Esophagus (tissue), 2 donors: Measurements from ENCODE around the gene SLC12A2. TPM values are rescaled to one million over a fixed set of nuclear protein-coding genes. Genes with fewer than 3 reads are reported as not detected.

Source experiments
- H3K27ac ChIP-seq, 2 donors: one replicate each; pipeline ENCODE4 v1.5.1; 2013; ENCODE audit warnings: low read depth in 2 of 2, mild to moderate bottlenecking in 2 of 2, inconsistent platforms in 1 of 2, low read length in 1 of 2, moderate library complexity in 1 of 2
- H3K27me3 ChIP-seq, 2 donors: one replicate each; pipeline ENCODE4 v1.6.1; 2013; ENCODE audit warnings: low read length in 2 of 2, control low read depth in 1 of 2, mild to moderate bottlenecking in 1 of 2; ENCODE audit not compliant: insufficient read depth in 2 of 2, control insufficient read depth in 1 of 2
- H3K36me3 ChIP-seq, 2 donors: one replicate each; pipeline ENCODE4 v1.6.1; 2013; ENCODE audit warnings: low read length in 1 of 2; ENCODE audit not compliant: control insufficient read depth in 2 of 2, insufficient read depth in 2 of 2
- H3K4me1 ChIP-seq, 2 donors: one replicate each; pipeline ENCODE4 v1.6.1; 2013; ENCODE audit warnings: low read length in 1 of 2; ENCODE audit not compliant: control insufficient read depth in 2 of 2, insufficient read depth in 2 of 2
- H3K4me3 ChIP-seq, 2 donors: one replicate each; pipeline ENCODE4 v1.5.1; 2013; ENCODE audit warnings: low read length in 2 of 2, mild to moderate bottlenecking in 2 of 2, low read depth in 1 of 2, moderate library complexity in 1 of 2
- H3K9me3 ChIP-seq, 2 donors: one replicate each; pipeline ENCODE4 v1.6.1; 2013; ENCODE audit warnings: mild to moderate bottlenecking in 2 of 2, low read depth in 1 of 2, low read length in 1 of 2, moderate library complexity in 1 of 2; ENCODE audit not compliant: control insufficient read depth in 2 of 2, insufficient read depth in 1 of 2
- WGBS, 2 donors: extraction: QIAGEN DNeasy Blood & Tissue Kit; methylation state at CpG; one replicate each; pipeline ENCODE4 v1.1.7; 2013; 5-methylcytosine and 5-hydroxymethylcytosine counted together
- polyA plus RNA-seq, 2 donors: library from polyadenylated mRNA; stranded (reverse); fragments of 200-250 nt; gene quantifications; one replicate each; pipeline ENCODE4 v1.2.3, GENCODE V29; 2013
- donor health status: healthy with polysubstance abuse.
- donor health status: Bipolar disorder and iron deficiency.

The SLC12A2 gene
- 1 to 10 TPM; 1.2 to 2.0 TPM for polyA plus RNA-seq

DNA sequence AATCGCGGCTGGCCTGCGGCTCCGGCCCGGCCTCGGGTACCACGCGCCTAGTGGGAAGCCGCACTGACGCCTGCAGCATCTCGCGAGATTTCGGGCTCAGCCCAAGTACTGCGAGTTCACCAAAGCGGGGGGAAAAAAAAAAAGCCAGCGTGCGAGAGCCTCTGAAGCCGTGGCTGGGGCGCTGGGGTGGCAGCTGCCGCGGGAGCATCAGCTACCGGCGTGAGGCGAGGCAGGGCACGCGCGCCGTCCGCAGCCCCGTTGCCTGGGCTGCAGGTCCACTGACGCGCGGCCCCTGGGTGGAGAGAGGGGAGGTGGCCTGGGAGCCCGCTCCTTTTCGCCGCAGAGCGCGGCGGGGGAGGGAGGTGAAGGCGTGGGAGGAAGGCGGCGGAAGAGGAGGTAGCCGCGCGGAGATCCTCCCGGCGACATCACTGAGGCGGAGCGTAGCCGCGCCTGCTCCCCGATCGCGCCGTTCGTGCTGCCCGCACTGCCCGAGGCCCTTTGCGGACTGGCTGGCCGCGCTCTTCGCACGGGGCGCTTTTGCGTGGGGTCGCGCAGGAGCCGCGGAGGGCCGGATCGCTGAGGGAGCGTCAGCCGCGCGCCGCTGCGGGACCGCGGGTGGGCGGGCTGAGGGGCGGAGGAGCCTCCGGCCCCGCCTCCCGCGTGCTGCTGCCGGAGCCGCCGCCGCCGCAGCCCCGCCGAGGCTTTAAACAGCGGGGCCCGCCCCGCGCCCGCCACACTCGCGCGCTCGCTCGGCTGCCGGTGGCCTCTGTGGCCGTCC lies at the start of gene SLC12A2:
TSS of gene SLC12A2 (plus strand) at position 734 of the 778 bp plus-strand sequence. CDS start 189 bp downstream, outside the sequence.
- Histone ChIP-seq H3K36me3 (no peaks in the 10 kb centered on the region), H3K27me3 (no peaks in the 10 kb centered on the region), H3K4me3 (peak within 1 kb of the TSS; percentile 88 to 100), H3K27ac (peak within 1 kb of the TSS; percentile 97 to 99), H3K4me1 (peaks cover 0 to 9% of the 10 kb centered on the region in 2 donors), H3K9me3 (no peaks in the 10 kb centered on the region)
- WGBS, 2 donors: 0% methylated on average over 74 to 104 of the region's 104 CpGs

DNA sequence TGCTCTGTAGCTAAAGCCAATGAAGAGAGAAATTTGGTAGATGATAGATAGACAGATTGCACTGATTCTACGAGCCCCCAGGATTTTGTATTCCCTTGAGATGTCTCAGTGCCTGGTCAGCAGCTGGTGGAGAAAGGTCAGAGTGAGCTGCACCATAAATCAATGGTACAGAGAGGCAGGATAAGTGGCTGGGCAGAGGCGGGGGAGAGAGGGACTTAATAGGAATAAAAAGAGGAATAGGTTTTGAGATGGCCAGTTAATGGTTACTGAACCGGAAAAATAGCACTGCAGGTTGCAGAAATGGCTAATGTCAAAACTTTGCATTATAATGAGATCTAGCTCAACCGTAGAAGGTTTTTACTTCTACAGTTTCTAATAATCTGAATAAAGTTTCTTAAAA lies 47.9 kb upstream of the SLC12A2 start:
- 92% methylated on average over 4 of the region's 4 CpGs for WGBS, 2 donors
- no peaks in the 10 kb centered on the region for H3K36me3 ChIP-seq

DNA sequence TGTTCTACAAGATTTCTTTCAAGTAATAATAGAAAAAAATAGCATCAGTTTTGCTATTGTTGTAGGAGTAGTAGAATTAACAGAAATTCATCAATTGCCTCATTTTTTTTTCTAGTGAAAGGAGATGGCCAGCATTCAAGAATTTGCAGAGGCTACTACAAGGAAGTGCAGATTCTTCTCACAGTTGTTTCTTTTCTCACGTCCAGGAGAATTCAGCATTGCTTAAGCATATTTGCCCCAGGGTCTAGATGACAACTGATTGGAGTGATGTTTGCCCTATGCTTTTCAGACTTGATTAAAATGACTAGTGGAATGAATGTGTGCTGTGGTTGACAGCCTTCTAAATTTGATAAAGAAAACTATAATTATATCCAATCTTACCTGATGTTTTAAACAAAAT lies 46.6 kb upstream of the SLC12A2 start:
- 19 to 30% methylated on average over 1 of the region's 1 CpG for WGBS, 2 donors
- no peaks in the 10 kb centered on the region for H3K36me3 ChIP-seq
- no peak overlapping the region for H3K27ac ChIP-seq
- H3K4me3 ChIP-seq: no peak overlapping the region
- H3K9me3 ChIP-seq: no peaks in the 10 kb centered on the region
- no peaks in the 10 kb centered on the region for H3K27me3 ChIP-seq
- no peaks in the 10 kb centered on the region for H3K4me1 ChIP-seq

More for the DNA sequence above, 47.9 kb upstream of the SLC12A2 start:
- Histone ChIP-seq H3K27ac (no peak overlapping the region), H3K4me1 (no peaks in the 10 kb centered on the region), H3K4me3 (no peak overlapping the region), H3K27me3 (no peaks in the 10 kb centered on the region), H3K9me3 (no peaks in the 10 kb centered on the region)

DNA sequence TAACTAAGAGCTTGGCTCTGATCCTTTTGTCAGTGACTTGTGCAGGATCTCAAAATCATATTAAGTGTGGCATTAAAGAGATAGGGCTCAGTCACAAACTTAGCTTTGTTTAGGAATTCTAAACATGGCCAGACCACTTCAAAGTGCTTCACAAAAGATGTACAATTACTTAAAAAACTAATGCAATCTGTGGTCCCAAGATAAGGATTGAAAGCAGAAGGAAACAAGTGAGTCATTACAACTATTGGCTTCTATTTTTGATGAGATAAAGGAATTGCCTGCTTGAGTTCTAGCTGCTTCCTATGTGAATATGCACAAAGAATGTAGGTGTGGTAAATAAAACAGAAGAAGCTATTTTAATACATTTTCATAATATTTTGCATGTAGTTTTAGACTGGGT lies 44.9 kb upstream of the SLC12A2 start:
- H3K27me3 ChIP-seq: no peaks in the 10 kb centered on the region
- H3K4me3 ChIP-seq: no peak overlapping the region
- no peaks in the 10 kb centered on the region for H3K4me1 ChIP-seq
- H3K36me3 ChIP-seq: no peaks in the 10 kb centered on the region
- H3K27ac ChIP-seq: no peak overlapping the region
- no peaks in the 10 kb centered on the region for H3K9me3 ChIP-seq

DNA sequence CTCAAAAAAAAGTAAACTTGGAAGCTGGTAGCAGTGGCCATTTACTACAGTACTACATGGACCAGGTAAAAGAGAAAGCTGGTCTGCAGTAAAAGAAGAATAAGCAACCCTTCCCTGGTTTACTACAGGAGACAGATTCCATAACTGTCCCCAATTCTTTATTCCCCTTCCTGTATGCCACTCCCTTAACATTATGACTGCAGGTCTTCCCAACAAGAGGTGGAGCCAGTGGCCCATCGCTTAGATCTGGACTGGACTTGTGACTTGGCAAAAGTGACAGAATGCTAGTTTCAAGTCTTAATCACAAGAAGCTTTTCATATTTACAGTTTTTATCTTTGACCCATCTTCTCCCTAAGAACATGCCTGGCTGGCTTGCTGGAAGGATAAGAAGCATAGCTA lies 42.6 kb upstream of the SLC12A2 start:
- WGBS, 2 donors: 93% methylated on average over 1 of the region's 1 CpG
- Histone ChIP-seq H3K4me1 (peaks cover 0 to 2% of the 10 kb centered on the region in 2 donors), H3K36me3 (no peaks in the 10 kb centered on the region), H3K9me3 (no peaks in the 10 kb centered on the region), H3K27ac (no peak overlapping the region), H3K27me3 (no peaks in the 10 kb centered on the region), H3K4me3 (no peak overlapping the region)

DNA sequence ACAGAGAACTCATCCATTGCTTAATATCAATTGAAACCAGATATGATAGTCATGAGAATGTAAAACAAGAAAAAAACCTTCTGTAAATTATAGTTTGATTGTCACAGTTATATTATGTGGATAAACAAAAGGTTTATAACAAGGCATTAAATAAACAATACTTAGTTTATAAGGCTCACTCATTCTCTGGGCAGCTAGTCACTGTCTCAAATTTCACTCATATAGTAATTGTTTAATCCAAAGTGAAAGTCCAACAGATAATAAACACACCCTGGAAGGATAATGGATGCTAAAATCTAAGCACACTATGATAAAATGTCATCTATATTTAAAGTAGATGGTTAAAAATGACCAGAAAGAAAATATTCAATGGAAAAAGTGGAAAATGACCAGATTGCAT lies 30.8 kb upstream of the SLC12A2 start:
- H3K27me3 ChIP-seq: no peaks in the 10 kb centered on the region
- no peaks in the 10 kb centered on the region for H3K36me3 ChIP-seq
- H3K4me1 ChIP-seq: no peaks in the 10 kb centered on the region
- no peak overlapping the region for H3K27ac ChIP-seq
- H3K4me3 ChIP-seq: no peak overlapping the region
- H3K9me3 ChIP-seq: no peaks in the 10 kb centered on the region

DNA sequence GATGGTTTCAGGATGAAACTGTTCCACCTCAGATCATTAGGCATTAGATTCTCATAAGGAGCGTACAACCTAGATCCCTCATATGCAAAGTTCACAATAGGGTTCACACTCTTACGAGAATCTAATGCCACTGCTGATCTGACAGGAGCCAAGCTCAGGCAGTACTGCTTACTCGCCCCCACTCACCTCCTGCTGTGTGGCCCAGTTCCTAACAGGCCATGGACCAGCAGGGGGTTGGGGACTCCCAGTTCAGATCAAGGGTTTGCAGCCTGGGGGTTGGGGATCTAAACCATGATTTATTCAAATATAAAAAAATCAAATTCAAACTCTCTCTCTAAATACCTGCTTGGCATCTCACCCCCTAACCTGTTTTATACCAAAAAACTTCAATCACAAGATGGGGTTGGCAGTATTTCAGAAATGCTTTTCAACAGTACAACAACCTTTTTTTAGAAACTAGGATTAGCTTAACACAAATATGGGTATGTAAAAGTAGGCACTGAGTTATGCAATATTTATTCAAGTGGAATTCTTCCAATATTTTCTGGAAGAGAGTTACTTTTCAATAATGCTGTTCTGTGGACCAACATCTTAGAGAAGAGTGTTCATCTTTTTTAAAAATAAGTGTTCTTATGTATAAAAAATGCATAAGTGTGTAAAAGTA lies 30.1 kb upstream of the SLC12A2 start:
- whole genome bisulfite sequencing, 2 donors: 63 to 72% methylated on average over 3 of the region's 3 CpGs
- Histone ChIP-seq H3K27ac (peak overlapping the region in 1 of 2 donors; percentile 73), H3K4me3 (no peak overlapping the region), H3K27me3 (no peaks in the 10 kb centered on the region), H3K9me3 (no peaks in the 10 kb centered on the region), H3K36me3 (no peaks in the 10 kb centered on the region), H3K4me1 (no peaks in the 10 kb centered on the region)

DNA sequence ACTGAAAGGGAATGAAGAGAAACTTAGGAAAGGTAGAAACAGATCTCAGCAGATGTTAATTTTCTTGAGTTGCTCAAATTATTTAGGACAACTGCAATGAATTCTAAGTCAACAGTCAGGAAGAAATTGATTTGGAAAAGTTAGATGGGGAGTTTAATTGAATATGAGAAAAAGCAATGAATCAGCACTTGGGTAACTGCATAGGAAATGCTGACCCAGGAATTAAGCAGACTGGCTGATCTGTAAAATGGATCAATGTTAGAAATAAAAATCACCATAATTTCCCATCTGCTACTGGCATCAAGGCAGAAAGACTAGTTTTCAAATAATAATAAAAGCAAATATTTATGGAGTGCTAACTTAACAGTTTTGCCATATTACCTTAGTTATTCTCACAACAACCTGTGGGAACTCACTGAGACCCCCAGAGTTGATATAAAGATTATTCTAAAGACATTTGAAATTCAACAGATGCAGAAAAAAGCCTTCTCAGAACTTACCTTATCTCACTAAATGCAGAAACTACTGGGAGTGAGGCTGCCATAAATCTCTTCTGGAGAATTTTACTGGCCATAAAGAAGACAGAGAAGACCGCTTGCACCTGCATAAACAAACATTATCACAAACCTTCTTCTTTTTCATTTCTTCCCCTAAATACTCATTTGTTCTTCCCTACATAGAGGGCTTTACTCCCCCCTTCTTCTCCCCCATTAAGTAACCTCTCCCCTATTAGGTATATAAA lies 22.8 kb upstream of the SLC12A2 start:
- H3K9me3 ChIP-seq: no peaks in the 10 kb centered on the region
- no peaks in the 10 kb centered on the region for H3K36me3 ChIP-seq
- H3K4me3 ChIP-seq: no peak overlapping the region
- H3K27ac ChIP-seq: no peak overlapping the region
- WGBS, 2 donors: 91 to 100% methylated on average over 1 of the region's 1 CpG
- no peaks in the 10 kb centered on the region for H3K27me3 ChIP-seq
- no peaks in the 10 kb centered on the region for H3K4me1 ChIP-seq

DNA sequence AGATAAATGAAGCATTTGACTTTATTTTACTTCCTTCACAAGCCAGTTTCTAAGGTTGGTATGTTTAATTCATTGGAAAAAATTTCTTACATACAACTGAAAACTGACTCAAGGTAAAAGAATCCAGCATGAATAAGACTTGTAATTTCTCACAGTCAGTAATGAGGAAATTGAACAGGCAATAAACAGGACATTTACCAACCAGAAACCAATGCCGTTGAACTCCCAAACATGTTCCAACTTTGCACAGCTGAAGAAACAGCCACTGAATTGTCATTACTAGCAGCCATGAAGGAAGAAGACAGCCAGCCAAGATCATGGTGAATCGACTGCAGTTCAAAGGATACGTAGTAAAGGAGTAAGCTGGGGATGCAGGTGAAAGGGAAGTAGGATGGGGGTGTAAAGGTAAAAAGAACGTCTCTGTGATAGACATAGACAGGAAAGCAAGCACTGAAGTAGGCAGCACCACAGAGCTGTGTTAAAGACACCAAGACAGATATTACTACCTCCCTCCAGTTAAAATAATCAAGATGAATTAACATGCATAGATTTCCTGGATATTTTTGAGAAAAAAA lies 21.3 kb upstream of the SLC12A2 start:
- 55 to 58% methylated on average over 4 of the region's 4 CpGs for whole genome bisulfite sequencing, 2 donors
- H3K9me3 ChIP-seq: no peaks in the 10 kb centered on the region
- H3K27me3 ChIP-seq: no peaks in the 10 kb centered on the region
- H3K4me3 ChIP-seq: peak overlapping the region in 1 of 2 donors; percentile 2
- H3K27ac ChIP-seq: peak overlapping the region in 1 of 2 donors; percentile 1
- no peaks in the 10 kb centered on the region for H3K4me1 ChIP-seq
- H3K36me3 ChIP-seq: no peaks in the 10 kb centered on the region
